ENCODE measurements around the gene RREB1. TPM values are rescaled to one million over a fixed set of nuclear protein-coding genes. Genes with fewer than 3 reads are reported as not detected.

Gene RREB1
- total and polyA plus RNA-seq, 7 experiments from 2014 or later = 4.2 to 56.7 (median 49.2) TPM

DNA sequence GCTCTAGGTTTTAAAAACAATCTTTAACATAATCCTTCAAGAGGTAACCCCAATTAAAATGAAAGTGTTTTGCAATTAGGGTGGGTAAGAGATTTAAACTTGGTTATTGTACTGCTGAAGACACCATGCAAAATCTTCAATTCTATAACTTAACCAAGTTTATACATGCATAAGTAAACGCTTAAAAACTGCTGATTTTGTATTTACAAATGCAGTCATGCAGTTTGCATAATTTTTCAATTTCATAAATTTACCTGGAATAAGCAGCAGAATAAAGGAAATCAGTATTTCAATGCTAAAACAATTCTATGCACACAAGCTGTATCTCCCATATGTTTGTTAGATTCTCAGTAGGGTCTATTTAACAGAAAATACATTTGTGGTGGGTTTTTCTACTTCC lies 182.3 kb downstream of the RREB1 start:
- Histone ChIP-seq H3K36me3 (ENCODE audit: control insufficient read depth in 2 of 3, insufficient read depth in 3 of 3, low read length in 3 of 3) (peaks cover 18 to 71% (median 22%) of the 10 kb centered on the region in 3 experiments), H3K27me3 (ENCODE audit: control insufficient read depth in 2 of 2, insufficient read depth in 2 of 2, low read length in 2 of 2) (no peaks in the 10 kb centered on the region), H3K27ac (ENCODE audit: low read depth, low read length) (no peak overlapping the region), H3K4me3 (ENCODE audit: low read length) (no peak overlapping the region), H3K4me1 (ENCODE audit: control insufficient read depth in 2 of 2, insufficient read depth in 2 of 2, low read length in 2 of 2) (no peaks in the 10 kb centered on the region), H3K9me3 (ENCODE audit: control insufficient read depth in 2 of 3, low read length in 3 of 3) (no peaks in the 10 kb centered on the region)
- CTCF ChIA-PET = no interaction called here
- intact Hi-C loops (cut with micrococcal nuclease) = no loop called here
- Mint-ChIP-seq H3K27ac (peak overlapping the region in 3 of 9 donors; percentile 3 to 55 (median 53)), H3K4me1 (peaks cover 0 to 8% (median 0%) of the 10 kb centered on the region in 7 donors), H3K9me3 (no peaks in the 10 kb centered on the region), H3K4me3 (no peak overlapping the region), H3K27me3 (no peaks in the 10 kb centered on the region), H3K36me3 (peaks cover 12 to 51% (median 22%) of the 10 kb centered on the region in 5 donors)
- ATAC-seq = no peak
- DNase-seq = no peak
- POLR2A ChIA-PET = interaction anchor here (0.7 to 1.0 kb wide), 2 partner anchors 8 to 9 kb away, joined by 3 to 4 read pairs; no protein-coding TSS in a partner anchor

DNA sequence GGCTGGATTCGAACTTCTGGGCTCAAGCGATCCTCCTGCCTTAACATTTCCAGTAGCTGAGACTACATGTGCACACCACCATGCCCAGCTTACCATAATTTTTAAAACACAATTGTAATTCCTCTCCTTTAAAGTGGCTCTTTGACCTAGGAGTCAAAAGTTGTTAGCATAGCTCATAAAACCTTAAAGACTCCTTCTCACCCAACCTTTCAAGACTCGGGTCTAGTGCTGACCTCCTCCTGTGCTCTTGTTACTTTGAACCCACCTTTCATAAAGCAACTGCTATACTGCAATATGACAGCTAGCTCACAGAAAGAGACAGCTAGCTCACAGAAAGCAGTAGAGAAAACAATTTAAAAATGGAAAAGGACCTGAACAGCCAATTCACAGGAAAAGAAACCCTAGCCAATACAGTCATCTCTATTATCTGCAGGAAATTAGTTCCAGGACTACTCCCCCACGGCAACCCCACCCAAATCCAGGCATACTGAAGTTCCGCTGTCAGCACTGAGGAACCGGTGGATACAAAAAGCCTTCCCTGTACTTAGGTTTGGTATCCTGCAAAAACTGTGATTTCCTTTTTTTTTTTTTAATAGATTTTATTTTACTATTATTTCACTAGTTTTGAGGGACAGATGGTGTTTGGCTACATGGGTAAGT lies 185.0 kb downstream of the RREB1 start:
- intact Hi-C loops (cut with micrococcal nuclease) = no loop called here
- no peak for ATAC-seq
- no peak for DNase-seq
- Mint-ChIP-seq H3K9me3 (no peaks in the 10 kb centered on the region), H3K27me3 (no peaks in the 10 kb centered on the region), H3K4me1 (peaks cover 0 to 8% (median 4%) of the 10 kb centered on the region in 7 donors), H3K36me3 (peaks cover 9 to 41% (median 19%) of the 10 kb centered on the region in 5 donors), H3K4me3 (no peak overlapping the region), H3K27ac (peak overlapping the region in 3 of 9 donors; percentile 62 to 66 (median 65))
- H3K4me1 ChIP-seq (ENCODE audit: control insufficient read depth in 2 of 2, insufficient read depth in 2 of 2, low read length in 2 of 2) = no peaks in the 10 kb centered on the region
- ChIA-PET POLR2A (interaction anchor here (0.6 kb wide), 1 partner anchor 19 kb away, joined by 4 read pairs; no protein-coding TSS in a partner anchor), CTCF (no interaction called here)
- no peak overlapping the region for H3K4me3 ChIP-seq (ENCODE audit: low read length)
- no peaks in the 10 kb centered on the region for H3K27me3 ChIP-seq (ENCODE audit: control insufficient read depth in 2 of 2, insufficient read depth in 2 of 2, low read length in 2 of 2)
- H3K27ac ChIP-seq (ENCODE audit: low read depth, low read length) = no peak overlapping the region
- no peaks in the 10 kb centered on the region for H3K9me3 ChIP-seq (ENCODE audit: control insufficient read depth in 2 of 3, low read length in 3 of 3)
- H3K36me3 ChIP-seq (ENCODE audit: control insufficient read depth in 2 of 3, insufficient read depth in 3 of 3, low read length in 3 of 3) = peaks cover 23 to 82% (median 26%) of the 10 kb centered on the region in 3 experiments

DNA sequence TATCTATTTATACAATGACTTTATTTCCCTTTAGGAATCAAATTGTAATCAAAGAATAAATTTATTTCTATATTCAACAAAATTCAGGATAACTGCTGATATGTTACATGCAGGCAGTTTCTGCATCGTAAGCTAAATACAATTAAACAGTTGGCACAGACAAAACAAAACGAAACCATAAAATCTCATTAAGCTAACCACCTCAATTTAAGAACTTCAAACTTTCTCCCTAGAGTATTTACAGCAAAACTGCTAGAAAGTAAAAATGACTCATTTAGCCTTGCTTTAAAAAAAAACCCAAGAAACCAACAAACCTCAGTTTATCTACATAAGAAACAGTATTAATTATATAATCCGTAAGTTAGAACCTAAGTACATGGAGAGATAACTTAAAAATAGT lies 188.2 kb downstream of the RREB1 start:
- Mint-ChIP-seq H3K9me3 (no peaks in the 10 kb centered on the region), H3K36me3 (peaks cover 17 to 39% (median 21%) of the 10 kb centered on the region in 5 donors), H3K27ac (peak overlapping the region in 2 of 9 donors; percentile 47 to 51), H3K4me1 (peaks cover 7 to 22% (median 14%) of the 10 kb centered on the region in 7 donors), H3K4me3 (no peak overlapping the region), H3K27me3 (no peaks in the 10 kb centered on the region)
- CTCF ChIA-PET = interaction anchor here (0.6 kb wide), 1 partner anchor 318 kb away, joined by 4 read pairs; no protein-coding TSS in a partner anchor
- ATAC-seq = no peak
- Histone ChIP-seq H3K36me3 (ENCODE audit: control insufficient read depth in 2 of 3, insufficient read depth in 3 of 3, low read length in 3 of 3) (peaks cover 15 to 84% (median 21%) of the 10 kb centered on the region in 3 experiments), H3K4me1 (ENCODE audit: control insufficient read depth in 2 of 2, insufficient read depth in 2 of 2, low read length in 2 of 2) (no peaks in the 10 kb centered on the region), H3K4me3 (ENCODE audit: low read length) (no peak overlapping the region), H3K9me3 (ENCODE audit: control insufficient read depth in 2 of 3, low read length in 3 of 3) (no peaks in the 10 kb centered on the region), H3K27ac (ENCODE audit: low read depth, low read length) (no peak overlapping the region), H3K27me3 (ENCODE audit: control insufficient read depth in 2 of 2, insufficient read depth in 2 of 2, low read length in 2 of 2) (no peaks in the 10 kb centered on the region)
- DNase-seq = no peak
- intact Hi-C loops (cut with micrococcal nuclease) = no loop called here
- POLR2A ChIA-PET = interaction anchor here (0.7 kb wide), 1 partner anchor 12 kb away, joined by 4 read pairs; no protein-coding TSS in a partner anchor

- intact Hi-C loops (cut with micrococcal nuclease) = no loop called here
- H3K9me3 ChIP-seq (ENCODE audit: control insufficient read depth in 2 of 3, low read length in 3 of 3) = no peaks in the 10 kb centered on the region
- no peaks in the 10 kb centered on the region for H3K4me1 ChIP-seq (ENCODE audit: control insufficient read depth in 2 of 2, insufficient read depth in 2 of 2, low read length in 2 of 2)
- no peak overlapping the region for H3K27ac ChIP-seq (ENCODE audit: low read depth, low read length)
- H3K27ac Mint-ChIP-seq = no peak overlapping the region
- ATAC-seq (no peak), DNase-seq (no peak)
- CTCF ChIA-PET = no interaction called here
- POLR2A ChIA-PET = interaction anchor here (0.7 to 0.8 kb wide), 2 partner anchors 13 to 16 kb away, joined by 3 to 4 read pairs; no protein-coding TSS in a partner anchor
- H3K36me3 ChIP-seq (ENCODE audit: control insufficient read depth in 2 of 3, insufficient read depth in 3 of 3, low read length in 3 of 3) = peaks cover 22 to 84% (median 28%) of the 10 kb centered on the region in 3 experiments
- no peak overlapping the region for H3K4me3 Mint-ChIP-seq
- H3K4me3 ChIP-seq (ENCODE audit: low read length) = no peak overlapping the region
- peaks cover 23 to 46% (median 27%) of the 10 kb centered on the region in 5 donors for H3K36me3 Mint-ChIP-seq
- H3K27me3 ChIP-seq (ENCODE audit: control insufficient read depth in 2 of 2, insufficient read depth in 2 of 2, low read length in 2 of 2) = no peaks in the 10 kb centered on the region
- peaks cover 10 to 28% (median 19%) of the 10 kb centered on the region in 7 donors for H3K4me1 Mint-ChIP-seq
- H3K9me3 Mint-ChIP-seq = no peaks in the 10 kb centered on the region
- no peaks in the 10 kb centered on the region for H3K27me3 Mint-ChIP-seq
Observed at GRCh38 chr6:7296602-7297001, 188.8 kb downstream of the RREB1 start.

- H3K4me1 ChIP-seq (ENCODE audit: control insufficient read depth in 2 of 2, insufficient read depth in 2 of 2, low read length in 2 of 2) = no peaks in the 10 kb centered on the region
- POLR2A ChIA-PET = no interaction called here
- no peak for ATAC-seq
- CTCF ChIA-PET = no interaction called here
- H3K9me3 Mint-ChIP-seq = no peaks in the 10 kb centered on the region
- peak overlapping the region in 2 of 9 donors; percentile 2 to 8 for H3K27ac Mint-ChIP-seq
- no peaks in the 10 kb centered on the region for H3K27me3 ChIP-seq (ENCODE audit: control insufficient read depth in 2 of 2, insufficient read depth in 2 of 2, low read length in 2 of 2)
- H3K36me3 Mint-ChIP-seq = peaks cover 17 to 42% (median 24%) of the 10 kb centered on the region in 5 donors
- no peaks in the 10 kb centered on the region for H3K27me3 Mint-ChIP-seq
- peaks cover 18 to 84% (median 24%) of the 10 kb centered on the region in 3 experiments for H3K36me3 ChIP-seq (ENCODE audit: control insufficient read depth in 2 of 3, insufficient read depth in 3 of 3, low read length in 3 of 3)
- H3K9me3 ChIP-seq (ENCODE audit: control insufficient read depth in 2 of 3, low read length in 3 of 3) = no peaks in the 10 kb centered on the region
- no peak overlapping the region for H3K27ac ChIP-seq (ENCODE audit: low read depth, low read length)
- no peak overlapping the region for H3K4me3 ChIP-seq (ENCODE audit: low read length)
- intact Hi-C loops (cut with micrococcal nuclease) = no loop called here
- peaks cover 10 to 33% (median 19%) of the 10 kb centered on the region in 7 donors for H3K4me1 Mint-ChIP-seq
- no peak for DNase-seq
- no peak overlapping the region for H3K4me3 Mint-ChIP-seq
Observed at GRCh38 chr6:7298113-7298512, 190.4 kb downstream of the RREB1 start.

DNA sequence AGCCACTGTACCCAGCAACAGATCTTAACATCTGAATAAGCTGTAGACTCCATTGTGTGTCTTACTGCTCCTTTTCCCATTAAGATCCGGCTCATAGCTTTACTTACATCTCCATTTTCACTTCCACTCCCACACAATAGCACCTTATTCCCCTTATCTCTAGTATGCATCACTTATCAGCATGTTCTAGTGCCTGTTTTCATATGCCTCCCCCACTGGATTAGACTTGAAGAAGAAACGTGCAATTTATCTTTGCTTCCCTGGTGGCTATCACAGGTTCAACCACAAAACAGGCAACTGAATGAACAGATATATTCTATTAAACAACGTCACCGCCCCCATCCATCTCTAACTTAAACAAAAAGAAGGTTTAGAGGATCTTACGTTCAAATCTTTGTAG lies 193.2 kb downstream of the RREB1 start:
- peaks cover 19 to 46% (median 35%) of the 10 kb centered on the region in 7 donors for H3K4me1 Mint-ChIP-seq

More for the DNA sequence above, 193.2 kb downstream of the RREB1 start:
- Histone ChIP-seq H3K9me3 (ENCODE audit: control insufficient read depth in 2 of 3, low read length in 3 of 3) (no peaks in the 10 kb centered on the region), H3K27me3 (ENCODE audit: control insufficient read depth in 2 of 2, insufficient read depth in 2 of 2, low read length in 2 of 2) (no peaks in the 10 kb centered on the region), H3K4me1 (ENCODE audit: control insufficient read depth in 2 of 2, insufficient read depth in 2 of 2, low read length in 2 of 2) (no peaks in the 10 kb centered on the region), H3K4me3 (ENCODE audit: low read length) (no peak overlapping the region), H3K36me3 (ENCODE audit: control insufficient read depth in 2 of 3, insufficient read depth in 3 of 3, low read length in 3 of 3) (peaks cover 21 to 94% (median 32%) of the 10 kb centered on the region in 3 experiments), H3K27ac (ENCODE audit: low read depth, low read length) (no peak overlapping the region)
- H3K4me3 Mint-ChIP-seq = no peak overlapping the region
- no peaks in the 10 kb centered on the region for H3K27me3 Mint-ChIP-seq
- H3K27ac Mint-ChIP-seq = peak overlapping the region in 2 of 9 donors; percentile 30 to 65
- ATAC-seq (no peak), DNase-seq (no peak)
- POLR2A ChIA-PET = interaction anchor here (0.6 kb wide), 1 partner anchor 9 kb away, joined by 3 read pairs; no protein-coding TSS in a partner anchor
- CTCF ChIA-PET = interaction anchor here (0.6 kb wide), 1 partner anchor 1329 kb away, joined by 4 read pairs; no protein-coding TSS in a partner anchor
- H3K36me3 Mint-ChIP-seq = peaks cover 24 to 57% (median 28%) of the 10 kb centered on the region in 5 donors
- intact Hi-C loops (cut with micrococcal nuclease) = no loop called here
- H3K9me3 Mint-ChIP-seq = no peaks in the 10 kb centered on the region

Measured in naive thymus-derived CD4-positive, alpha-beta T cell (primary cell).